Vagina (tissue), 2 donors: Measurements from ENCODE around the gene MBD5.

Source experiments
- CTCF ChIP-seq, 3 experiments: fragments of 450-650 bp in 2 of 3; fragments of 200-600 bp in 1 of 3; sonication (generic) in 1 of 3; IDR thresholded peaks; one replicate each; pipeline ENCODE4 v1.5.1; 2017 to 2019; ENCODE audit warnings: antibody characterized with exemption in 3 of 3, mild to moderate bottlenecking in 2 of 3, moderate library complexity in 2 of 3
- POLR2A ChIP-seq, 2 donors: fragments of 450-650 bp; IDR thresholded peaks; one replicate each; pipeline ENCODE4 v1.6.1; 2017; ENCODE audit warnings: antibody characterized with exemption in 2 of 2, mild to moderate bottlenecking in 2 of 2, moderate library complexity in 2 of 2

- no peak for TF ChIP-seq CTCF (IDR thresholded peaks at IDR 0.05)
- no peak for TF ChIP-seq POLR2A (IDR thresholded peaks at IDR 0.05)
These were observed 85.4 kb downstream of the MBD5 start for GRCh38 chr2:148106331-148106730.
